ENCODE measurements around the gene L3MBTL1.

Gene L3MBTL1

DNA sequence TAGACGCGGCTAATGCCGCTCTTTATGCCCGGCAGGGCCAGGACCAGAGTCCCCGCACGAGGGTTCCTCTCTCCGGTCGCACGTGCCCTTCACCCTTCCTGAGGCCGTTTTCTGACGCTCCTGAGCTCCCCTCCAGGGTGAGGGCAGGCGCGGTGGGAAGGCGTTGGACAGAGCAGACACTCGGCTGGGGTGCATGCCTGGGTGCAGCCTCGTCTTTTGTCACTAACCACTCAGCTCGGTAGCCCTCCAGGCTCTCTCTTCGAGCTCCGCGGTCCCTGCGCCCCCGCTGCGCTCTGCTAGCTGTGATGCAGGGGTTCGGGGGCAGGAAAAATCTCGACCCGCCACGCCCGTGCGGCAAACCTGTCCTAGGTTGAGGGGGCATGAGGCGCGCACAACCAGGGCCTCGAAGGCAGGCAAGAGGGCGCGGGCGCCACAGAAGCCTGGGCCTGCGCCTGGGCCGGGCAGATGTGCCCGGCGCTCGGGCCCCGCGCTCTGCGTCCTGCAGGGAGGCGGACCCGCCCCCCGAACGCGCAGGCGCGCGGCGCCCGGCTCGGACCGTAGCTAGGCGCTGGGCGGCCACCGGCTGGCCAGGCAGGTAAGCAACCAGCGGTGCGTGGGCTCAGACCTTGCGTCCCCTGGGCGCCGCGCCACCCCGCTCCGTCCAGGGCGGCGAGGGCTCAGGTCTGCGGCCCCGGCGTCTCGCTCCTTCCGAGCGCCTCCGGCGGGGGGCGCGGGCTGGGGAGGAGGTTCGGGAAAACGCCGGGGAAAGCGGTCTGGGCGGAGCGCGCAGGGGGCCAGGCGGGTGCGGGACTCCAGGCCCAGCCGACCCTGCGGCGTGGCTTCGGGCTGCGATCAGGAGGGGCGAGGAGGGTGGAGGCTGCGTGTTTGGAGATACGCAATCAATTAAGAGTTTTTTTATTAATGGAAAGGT lies at the start of gene L3MBTL1:
TSS of gene L3MBTL1 (plus strand) at position 548 of the 931 bp plus-strand sequence. CDS start 5,807 bp downstream, outside the sequence.
- H3K27ac Mint-ChIP-seq = no peak within 1 kb of the TSS
- peaks cover 5% of the 10 kb centered on the region for H3K4me1 Mint-ChIP-seq (ENCODE audit: low read depth)
- no peaks in the 10 kb centered on the region for H3K9me3 Mint-ChIP-seq
- H3K4me3 Mint-ChIP-seq = peak within 1 kb of the TSS; percentile 65
- H3K27me3 Mint-ChIP-seq = peaks cover 60% of the 10 kb centered on the region
- intact Hi-C loops (cut with micrococcal nuclease) = no loop called here
- H3K36me3 Mint-ChIP-seq (ENCODE audit: low read depth) = no peaks in the 10 kb centered on the region

DNA sequence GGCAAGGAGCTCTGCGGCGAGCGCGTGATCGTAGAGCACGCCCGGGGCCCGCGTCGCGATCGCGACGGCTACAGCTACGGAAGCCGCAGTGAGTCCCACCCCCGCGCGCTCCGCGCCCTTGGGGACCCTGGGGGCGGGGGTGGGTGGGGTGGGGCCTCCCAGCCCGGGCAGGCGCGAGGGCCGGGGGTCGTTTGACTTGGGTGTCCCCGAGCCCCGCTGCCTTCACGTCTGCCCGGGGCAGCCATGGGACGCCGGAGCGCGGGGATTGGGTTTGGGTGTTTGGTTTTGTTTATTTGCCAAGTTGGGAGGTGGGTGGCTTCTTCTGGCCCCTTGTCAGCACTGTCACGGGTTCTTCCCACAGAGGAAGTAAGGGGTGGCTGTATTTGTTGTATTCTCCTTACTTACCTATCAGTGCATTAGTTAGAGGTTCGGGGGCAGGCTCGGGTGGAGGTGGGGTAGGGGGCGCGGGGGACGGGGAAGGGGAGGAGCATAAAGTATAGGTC lies 49.0 kb upstream of the L3MBTL1 start:
- Mint-ChIP-seq H3K4me3 (peak overlapping the region; percentile 94), H3K36me3 (ENCODE audit: low read depth) (peaks cover 65% of the 10 kb centered on the region), H3K27ac (peak overlapping the region; percentile 99), H3K9me3 (no peaks in the 10 kb centered on the region), H3K4me1 (ENCODE audit: low read depth) (peaks cover 19% of the 10 kb centered on the region), H3K27me3 (peaks cover 16% of the 10 kb centered on the region)
- intact Hi-C loops (cut with micrococcal nuclease) = loop anchor here (10.0 kb wide), 1 partner anchor 1844 kb away; the partner anchor contains the start of gene CHD6

DNA sequence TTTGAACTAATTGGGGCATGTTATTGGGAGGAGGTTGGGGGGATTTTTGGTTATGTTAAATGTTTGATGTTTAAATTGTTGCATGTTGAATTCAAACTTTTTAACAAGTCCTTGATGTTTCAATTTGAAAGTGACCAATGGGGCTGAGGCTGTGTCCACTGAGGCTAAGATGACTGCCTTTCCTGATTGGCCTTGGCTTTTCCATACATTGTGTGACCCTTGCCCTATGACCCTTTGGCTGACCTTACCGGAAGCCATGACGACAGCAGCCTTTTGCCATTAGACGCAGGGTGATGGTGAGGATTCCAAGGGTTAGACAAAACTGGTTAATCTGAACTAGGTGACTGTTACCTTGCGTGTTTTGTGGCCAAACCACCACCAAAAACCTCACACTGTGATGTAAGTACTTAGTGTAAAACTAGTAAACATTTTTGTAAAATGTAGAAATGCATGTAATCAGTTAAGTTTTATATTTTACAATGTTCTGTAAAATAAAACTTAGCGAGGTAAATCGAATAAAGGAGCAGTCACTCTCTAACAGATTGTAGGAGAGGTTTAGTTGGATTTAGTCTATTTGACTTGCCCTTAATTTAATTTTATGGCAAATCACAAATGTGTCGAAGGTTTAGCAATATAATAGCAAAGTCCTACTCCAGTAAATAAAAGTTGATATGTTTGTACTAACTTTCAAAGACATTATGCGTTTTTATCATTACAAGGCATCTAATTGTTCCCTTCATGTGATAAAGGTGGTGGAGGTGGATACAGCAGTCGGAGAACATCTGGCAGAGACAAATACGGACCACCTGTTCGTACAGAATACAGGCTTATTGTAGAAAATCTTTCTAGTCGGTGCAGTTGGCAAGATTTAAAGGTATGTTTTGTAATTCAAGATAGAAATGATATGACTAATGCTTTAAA lies 48.2 kb upstream of the L3MBTL1 start:
- peaks cover 19% of the 10 kb centered on the region for H3K4me1 Mint-ChIP-seq (ENCODE audit: low read depth)

DNA sequence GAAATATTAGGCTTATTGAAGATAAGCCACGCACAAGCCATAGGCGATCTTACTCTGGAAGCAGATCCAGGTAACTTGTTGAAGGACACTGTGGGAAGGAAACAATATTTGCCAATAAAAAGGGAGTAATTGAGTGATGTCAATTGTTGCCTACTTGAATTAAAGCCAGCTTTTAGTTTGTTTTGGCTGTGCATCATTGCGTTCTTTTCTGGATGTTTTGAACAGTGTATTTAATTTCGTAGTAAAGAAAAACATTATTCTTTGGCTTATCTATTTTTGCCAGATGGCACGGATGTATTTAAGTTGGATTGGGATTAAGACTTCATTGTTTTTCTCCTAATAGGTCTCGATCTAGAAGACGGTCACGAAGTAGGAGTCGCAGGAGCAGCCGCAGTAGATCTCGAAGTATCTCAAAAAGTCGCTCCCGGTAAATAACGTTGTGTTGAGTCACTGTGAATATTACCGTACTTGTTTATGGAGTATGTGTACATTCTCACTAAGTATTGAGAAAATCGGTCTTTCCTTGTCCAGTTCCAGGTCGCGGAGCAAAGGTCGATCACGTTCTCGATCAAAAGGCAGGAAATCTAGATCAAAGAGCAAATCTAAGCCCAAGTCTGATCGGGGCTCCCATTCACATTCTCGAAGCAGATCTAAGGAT lies 47.2 kb upstream of the L3MBTL1 start:
- H3K27ac Mint-ChIP-seq = no peak overlapping the region
- H3K4me3 Mint-ChIP-seq = no peak overlapping the region
- intact Hi-C loops (cut with micrococcal nuclease) = no loop called here
- H3K36me3 Mint-ChIP-seq (ENCODE audit: low read depth) = peaks cover 83% of the 10 kb centered on the region
- no peaks in the 10 kb centered on the region for H3K9me3 Mint-ChIP-seq
- H3K4me1 Mint-ChIP-seq (ENCODE audit: low read depth) = peaks cover 19% of the 10 kb centered on the region
- H3K27me3 Mint-ChIP-seq = peaks cover 7% of the 10 kb centered on the region

More for the DNA sequence above, 48.2 kb upstream of the L3MBTL1 start:
- H3K27ac Mint-ChIP-seq = peak overlapping the region; percentile 99
- peaks cover 73% of the 10 kb centered on the region for H3K36me3 Mint-ChIP-seq (ENCODE audit: low read depth)
- intact Hi-C loops (cut with micrococcal nuclease) = loop anchor here (10.0 kb wide), 1 partner anchor 1844 kb away; the partner anchor contains the start of gene CHD6
- H3K27me3 Mint-ChIP-seq = peaks cover 11% of the 10 kb centered on the region
- peak overlapping the region; percentile 94 for H3K4me3 Mint-ChIP-seq
- no peaks in the 10 kb centered on the region for H3K9me3 Mint-ChIP-seq

DNA sequence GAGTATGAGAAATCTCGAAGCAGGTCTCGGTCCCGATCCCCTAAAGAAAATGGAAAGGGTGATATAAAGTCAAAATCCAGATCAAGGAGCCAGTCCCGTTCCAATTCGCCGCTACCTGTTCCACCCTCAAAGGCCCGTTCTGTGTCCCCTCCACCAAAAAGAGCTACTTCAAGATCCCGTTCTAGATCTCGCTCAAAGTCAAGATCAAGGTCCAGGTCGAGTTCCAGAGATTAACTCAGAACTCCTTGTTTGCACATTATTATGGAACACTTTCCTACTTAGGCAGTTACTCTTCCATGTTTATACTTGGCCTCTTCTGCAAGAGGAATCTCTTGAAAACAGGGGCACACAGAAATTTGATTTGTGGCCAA lies 46.7 kb upstream of the L3MBTL1 start:
- Mint-ChIP-seq H3K9me3 (no peaks in the 10 kb centered on the region), H3K27ac (no peak overlapping the region), H3K4me3 (no peak overlapping the region), H3K4me1 (ENCODE audit: low read depth) (peaks cover 19% of the 10 kb centered on the region), H3K36me3 (ENCODE audit: low read depth) (peaks cover 88% of the 10 kb centered on the region), H3K27me3 (peaks cover 5% of the 10 kb centered on the region)
- intact Hi-C loops (cut with micrococcal nuclease) = no loop called here

DNA sequence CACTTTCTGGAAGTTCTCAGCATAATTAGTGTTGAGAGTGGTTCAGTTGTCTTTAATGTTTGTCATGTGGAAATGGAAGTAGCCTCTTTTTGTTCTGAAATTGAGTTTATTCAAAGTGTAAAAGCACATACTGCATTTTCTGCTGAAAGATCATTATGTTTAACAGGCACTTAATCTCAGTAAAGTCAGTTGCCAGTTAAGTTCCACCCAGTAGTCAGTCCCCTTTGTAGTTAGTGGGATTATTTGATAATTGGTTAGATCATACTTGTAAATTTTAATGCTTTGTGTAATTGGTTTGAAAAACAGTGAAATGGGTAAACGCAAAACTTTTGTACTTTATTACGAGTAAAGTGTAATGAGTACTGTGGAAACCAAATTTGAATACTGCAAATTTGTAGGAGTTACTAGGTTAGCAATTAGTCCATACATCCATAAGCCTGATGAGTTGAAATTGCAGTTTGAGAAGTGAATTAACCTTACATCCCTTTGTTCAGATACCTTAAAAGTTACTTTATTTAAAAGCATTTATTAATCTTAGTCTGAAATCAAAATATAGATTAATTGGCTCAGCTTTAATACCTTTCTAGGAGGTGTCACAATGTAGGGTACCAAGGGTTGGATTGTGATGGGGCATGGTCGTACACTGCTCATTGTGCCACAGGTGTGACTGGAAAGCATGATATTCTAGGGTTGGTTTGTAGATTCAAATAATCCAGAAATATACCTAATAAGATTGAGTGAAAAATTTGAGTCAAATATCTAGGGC lies 45.4 kb upstream of the L3MBTL1 start:
- H3K4me1 Mint-ChIP-seq (ENCODE audit: low read depth) = peaks cover 13% of the 10 kb centered on the region
- H3K4me3 Mint-ChIP-seq = no peak overlapping the region
- intact Hi-C loops (cut with micrococcal nuclease) = no loop called here
- H3K9me3 Mint-ChIP-seq = no peaks in the 10 kb centered on the region
- no peak overlapping the region for H3K27ac Mint-ChIP-seq
- H3K36me3 Mint-ChIP-seq (ENCODE audit: low read depth) = peaks cover 99% of the 10 kb centered on the region
- H3K27me3 Mint-ChIP-seq = no peaks in the 10 kb centered on the region

DNA sequence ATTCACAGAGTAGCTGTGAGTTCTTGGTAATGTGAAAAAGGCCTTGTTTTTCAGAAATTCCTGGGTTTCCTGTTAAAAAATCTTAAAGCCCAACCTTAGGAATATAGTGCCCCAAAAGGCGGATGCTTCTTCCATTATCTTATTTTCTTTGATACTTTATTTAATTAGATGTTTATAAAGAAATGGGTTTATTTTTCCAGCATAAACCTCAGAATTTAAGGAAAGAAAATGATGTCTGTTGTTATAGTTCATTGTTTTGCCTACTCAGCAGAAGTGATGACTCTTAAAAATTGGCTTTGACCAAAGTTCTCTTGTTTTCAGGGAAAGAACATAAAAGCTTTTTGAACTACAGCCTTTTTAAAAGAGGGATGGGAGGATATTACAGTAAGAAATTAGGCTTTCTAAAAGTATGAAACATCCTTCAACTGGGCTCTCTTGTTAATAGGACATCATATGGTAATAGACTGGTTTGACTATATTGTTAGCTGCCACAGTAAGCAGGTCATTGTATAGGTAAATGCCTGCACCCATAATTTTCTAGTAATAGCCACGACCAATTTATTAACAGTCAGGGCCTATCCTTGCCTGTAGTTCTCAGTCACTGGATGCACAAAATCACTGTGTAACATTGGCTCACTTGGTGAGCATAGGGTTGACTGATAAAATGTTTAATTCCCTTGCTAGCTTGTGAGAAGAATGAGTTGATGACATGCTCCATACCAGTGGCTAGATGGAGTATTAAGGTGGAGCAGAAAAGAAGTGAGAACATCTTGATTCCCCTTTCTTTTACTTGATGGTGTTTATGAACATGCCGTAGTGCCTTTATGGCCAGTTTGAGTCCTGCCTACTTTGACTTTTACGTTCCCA lies 44.6 kb upstream of the L3MBTL1 start:
- Mint-ChIP-seq H3K4me1 (ENCODE audit: low read depth) (peaks cover 17% of the 10 kb centered on the region), H3K27me3 (no peaks in the 10 kb centered on the region), H3K27ac (no peak overlapping the region), H3K36me3 (ENCODE audit: low read depth) (peaks cover 99% of the 10 kb centered on the region), H3K4me3 (no peak overlapping the region), H3K9me3 (no peaks in the 10 kb centered on the region)
- intact Hi-C loops (cut with micrococcal nuclease) = no loop called here

DNA sequence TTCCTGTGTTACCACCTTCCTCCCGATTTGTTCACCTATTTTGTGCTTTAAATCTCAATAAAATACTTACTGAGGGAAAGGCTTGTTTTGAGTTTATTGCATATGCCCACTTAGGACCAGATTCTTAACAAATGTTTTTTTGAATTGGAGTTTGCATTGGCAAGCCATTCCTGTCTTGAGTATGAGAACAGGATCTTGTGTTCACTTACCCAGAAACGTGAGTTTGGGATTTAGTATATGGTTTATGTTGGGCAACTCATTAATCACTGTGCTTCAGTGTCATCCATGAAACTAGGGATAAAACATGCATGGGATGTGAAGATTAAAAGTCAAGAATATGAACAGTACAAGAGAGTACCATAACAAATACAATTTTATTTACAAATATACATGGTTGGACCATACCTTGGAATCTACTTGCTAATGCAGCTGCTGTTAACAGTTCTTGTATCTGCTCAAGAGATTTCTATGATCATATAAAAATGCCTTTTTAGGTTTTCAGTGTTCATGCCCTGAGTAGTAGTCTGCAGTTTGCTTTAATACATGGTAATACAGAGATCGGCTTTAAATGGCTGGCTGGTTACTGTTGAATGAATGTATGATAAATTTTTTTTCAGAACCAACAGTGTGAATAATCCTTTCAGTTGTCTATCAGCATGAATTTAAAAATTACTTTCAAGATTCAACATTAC lies 43.8 kb upstream of the L3MBTL1 start:
- Mint-ChIP-seq H3K36me3 (ENCODE audit: low read depth) (peaks cover 96% of the 10 kb centered on the region), H3K27me3 (no peaks in the 10 kb centered on the region), H3K27ac (no peak overlapping the region), H3K4me1 (ENCODE audit: low read depth) (peaks cover 17% of the 10 kb centered on the region), H3K9me3 (no peaks in the 10 kb centered on the region), H3K4me3 (no peak overlapping the region)
- intact Hi-C loops (cut with micrococcal nuclease) = no loop called here

DNA sequence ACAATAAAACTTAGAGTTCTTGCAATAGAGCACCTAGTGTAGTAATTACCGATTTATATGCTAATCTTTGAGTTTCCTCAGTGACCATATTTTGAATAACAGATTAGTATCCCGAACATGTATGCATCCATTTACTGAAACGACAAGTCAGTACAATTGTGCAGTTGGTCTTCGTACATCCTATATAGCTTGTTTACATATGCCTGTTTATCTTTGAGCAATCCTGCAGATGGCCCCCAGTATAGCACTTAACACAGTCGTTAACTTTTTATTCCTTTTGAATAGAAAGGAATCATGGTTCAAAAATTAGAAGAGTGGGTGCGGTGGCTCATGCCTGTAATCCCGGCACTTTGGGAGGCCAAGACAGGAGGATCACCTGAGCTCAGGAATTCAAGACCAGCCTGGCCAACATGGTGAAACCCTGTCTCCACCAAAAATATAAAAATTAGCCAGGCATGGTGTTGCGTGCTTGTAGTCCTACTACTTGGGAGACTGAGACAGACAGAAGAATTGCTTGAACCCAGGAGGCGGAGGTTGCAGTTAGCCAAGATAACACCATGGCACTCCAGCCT lies 43.2 kb upstream of the L3MBTL1 start:
- peaks cover 96% of the 10 kb centered on the region for H3K36me3 Mint-ChIP-seq (ENCODE audit: low read depth)
- H3K4me1 Mint-ChIP-seq (ENCODE audit: low read depth) = peaks cover 14% of the 10 kb centered on the region
- intact Hi-C loops (cut with micrococcal nuclease) = no loop called here
- H3K27ac Mint-ChIP-seq = no peak overlapping the region
- no peak overlapping the region for H3K4me3 Mint-ChIP-seq
- no peaks in the 10 kb centered on the region for H3K27me3 Mint-ChIP-seq
- no peaks in the 10 kb centered on the region for H3K9me3 Mint-ChIP-seq

DNA sequence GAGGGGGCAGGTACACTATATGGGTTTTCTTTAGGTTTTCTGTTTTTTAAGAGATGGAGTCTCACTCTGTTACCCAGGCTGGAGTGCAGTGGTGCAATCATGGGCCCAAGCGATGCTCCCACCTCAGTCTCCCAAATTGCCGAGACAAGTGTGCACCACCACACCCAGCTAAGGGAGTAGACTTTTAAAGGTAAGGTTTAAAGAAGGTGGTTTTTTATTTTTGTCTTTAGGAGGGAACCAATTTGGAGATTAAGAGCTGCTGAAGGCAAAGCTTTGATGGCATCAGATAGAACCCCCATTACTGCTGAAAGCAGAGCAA lies 41.9 kb upstream of the L3MBTL1 start:
- peaks cover 18% of the 10 kb centered on the region for H3K4me1 Mint-ChIP-seq (ENCODE audit: low read depth)
- peaks cover 95% of the 10 kb centered on the region for H3K36me3 Mint-ChIP-seq (ENCODE audit: low read depth)
- no peak overlapping the region for H3K4me3 Mint-ChIP-seq
- H3K27ac Mint-ChIP-seq = no peak overlapping the region
- H3K27me3 Mint-ChIP-seq = no peaks in the 10 kb centered on the region
- H3K9me3 Mint-ChIP-seq = no peaks in the 10 kb centered on the region
- intact Hi-C loops (cut with micrococcal nuclease) = no loop called here

DNA sequence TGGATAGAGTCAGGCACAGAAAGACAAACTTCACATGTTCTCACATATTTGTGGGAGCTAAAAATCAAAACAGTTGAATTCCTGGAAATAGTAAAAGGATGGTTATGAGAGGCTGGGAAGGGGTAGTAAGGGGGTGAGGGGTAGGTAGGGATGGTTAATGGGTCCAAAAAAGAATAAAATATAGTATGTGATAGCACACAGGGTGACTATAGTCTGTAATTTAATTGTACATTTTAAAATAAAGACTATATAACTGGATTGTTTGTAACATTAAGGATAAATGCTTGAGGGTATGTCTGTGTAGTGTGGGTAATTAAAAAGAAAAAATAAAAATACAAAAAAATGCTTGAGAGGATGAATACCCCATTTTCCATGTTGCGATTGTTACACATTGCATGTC lies 39.9 kb upstream of the L3MBTL1 start:
- Mint-ChIP-seq H3K27me3 (no peaks in the 10 kb centered on the region), H3K36me3 (ENCODE audit: low read depth) (peaks cover 79% of the 10 kb centered on the region), H3K9me3 (no peaks in the 10 kb centered on the region), H3K27ac (no peak overlapping the region), H3K4me3 (no peak overlapping the region), H3K4me1 (ENCODE audit: low read depth) (peaks cover 15% of the 10 kb centered on the region)
- intact Hi-C loops (cut with micrococcal nuclease) = no loop called here
